Measurements from ENCODE around the gene NTSR2.
"Not testable (repeated sequence)": the region's sequence is repeated elsewhere in the genome, so short reads cannot be mapped to it uniquely, and the experiment has no call there.

The NTSR2 gene

DNA sequence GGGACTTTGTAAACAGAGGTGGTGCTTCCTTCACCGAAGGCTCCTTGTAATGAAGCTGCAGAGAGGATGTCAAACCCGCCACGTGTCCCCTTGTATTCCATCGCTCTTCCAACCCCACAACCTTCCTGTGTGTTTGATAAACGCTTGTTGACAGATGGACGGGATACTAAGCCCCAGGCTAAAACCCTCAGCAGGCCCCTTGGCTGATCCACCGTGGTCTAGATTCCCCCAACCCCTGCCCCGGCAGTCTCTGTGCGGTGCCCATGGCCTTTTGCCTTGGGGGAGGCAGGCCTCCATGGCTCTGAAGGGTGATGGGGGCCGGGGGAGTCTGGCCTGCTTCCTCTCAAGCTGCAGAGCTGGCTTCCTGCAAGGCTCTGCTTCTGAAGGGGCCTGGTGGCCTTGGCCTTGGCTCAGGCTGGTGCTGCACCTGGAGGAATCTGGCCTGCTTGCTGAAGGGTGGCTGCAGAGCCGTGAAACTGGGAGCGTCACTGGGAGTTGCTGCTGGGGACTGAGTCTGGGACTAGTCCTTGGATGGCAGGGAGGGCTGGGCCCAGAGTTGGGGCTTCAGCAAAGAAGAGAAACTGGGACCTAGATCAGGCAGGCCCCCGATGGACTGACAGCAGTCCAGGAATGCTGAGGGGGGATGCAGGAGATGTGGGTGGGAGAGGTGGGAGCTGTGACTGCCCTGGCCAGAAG, 9.6 kb upstream of the NTSR2 start:
- DNase-seq (ENCODE audit: low read depth in 2 of 2): no peak

DNA sequence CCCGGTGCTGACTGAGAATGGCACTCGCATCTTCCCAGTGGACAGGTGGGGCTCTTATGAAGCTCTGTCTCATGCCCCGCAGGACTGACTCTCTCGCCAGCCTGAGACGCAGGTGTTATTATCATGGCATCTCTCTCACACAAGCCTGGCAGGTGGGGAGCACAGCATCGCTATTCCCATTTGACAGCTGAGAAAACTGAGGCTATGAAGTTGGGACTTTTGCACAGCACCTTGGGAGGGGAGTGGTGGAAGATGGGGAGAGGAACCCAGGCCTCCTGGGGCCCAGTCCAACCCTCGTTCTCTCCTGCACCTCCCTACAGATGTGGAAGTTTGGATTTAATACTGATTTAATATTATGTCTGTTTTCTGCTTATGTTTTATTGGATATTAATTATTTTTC, 9.0 kb upstream of the NTSR2 start:
- no peak for DNase-seq (ENCODE audit: low read depth in 2 of 2)

DNA sequence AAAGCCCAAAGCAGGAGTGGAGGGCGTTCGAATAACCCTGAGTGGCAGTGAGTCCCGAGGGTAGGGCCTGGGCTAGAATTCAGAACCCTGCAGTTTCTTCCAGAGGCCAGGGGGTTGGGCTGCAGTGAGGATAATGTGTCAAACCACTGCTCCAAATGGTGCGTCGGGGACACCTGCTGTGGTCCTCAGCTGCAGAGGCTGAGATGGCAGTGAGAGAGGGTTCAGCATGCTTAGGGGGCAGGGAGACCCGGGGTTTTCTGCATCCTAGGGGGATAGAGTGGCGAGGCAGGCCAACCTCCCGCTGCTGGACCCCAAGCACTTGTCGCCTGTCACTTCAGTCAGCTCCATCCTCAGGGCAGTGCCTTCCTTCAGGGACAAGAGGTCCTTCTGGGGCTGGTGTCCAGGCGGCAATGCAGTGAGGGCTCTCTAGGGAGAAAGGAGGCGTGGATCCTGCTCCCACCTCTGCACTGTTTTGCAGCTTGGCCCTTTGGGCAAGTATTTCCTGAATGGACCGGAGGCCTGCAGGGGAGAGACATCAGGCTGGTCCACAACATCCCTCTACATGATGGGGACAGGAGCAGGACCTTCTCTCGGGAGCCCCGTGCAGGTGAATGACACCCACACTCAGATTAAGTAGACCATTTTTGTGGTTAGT, 8.4 kb upstream of the NTSR2 start:
- no peak for DNase-seq (ENCODE audit: low read depth in 2 of 2)

DNA sequence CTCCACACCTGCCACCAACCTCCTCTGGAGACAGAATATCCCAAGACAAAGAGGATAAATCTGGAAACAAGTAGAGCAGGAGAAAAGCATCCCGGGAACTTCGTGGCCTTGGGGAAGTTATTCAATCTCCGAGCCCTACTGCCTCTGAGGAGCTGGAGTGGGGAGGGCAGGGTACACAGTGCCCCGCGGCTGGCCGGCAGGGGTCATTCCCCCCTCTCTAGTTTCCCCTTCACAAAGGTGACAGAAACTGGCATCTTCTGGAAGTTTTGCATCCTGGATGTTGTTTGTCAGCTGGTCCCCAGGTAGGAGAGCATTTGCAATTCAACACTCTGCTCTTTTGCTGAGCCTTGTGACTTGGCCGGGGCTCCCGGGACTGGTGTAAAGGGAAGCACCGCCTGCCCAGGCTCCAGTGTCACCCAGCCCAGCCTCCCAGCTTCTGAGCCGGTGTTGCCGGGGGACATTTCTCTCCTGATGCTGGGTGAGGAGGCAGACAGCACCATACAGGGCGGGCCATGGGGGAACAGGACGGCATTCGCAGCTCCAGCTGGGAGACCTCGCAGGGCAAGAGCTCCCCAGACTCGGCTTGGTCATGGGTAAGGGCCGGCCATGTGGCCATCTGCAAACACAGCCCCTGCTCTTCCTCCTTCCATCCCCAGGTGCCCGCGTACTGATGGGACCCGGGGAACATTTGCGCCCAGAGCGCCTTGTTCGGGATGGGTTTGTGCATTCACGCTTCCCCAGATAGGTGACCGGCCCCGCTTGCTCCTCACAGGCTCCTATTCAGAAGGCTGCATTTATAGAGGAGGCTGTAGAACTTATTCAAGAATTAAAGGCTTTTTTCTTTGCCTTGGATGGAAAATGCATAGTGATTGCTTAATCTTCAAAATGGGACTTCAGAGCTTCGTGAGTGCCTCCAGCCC, 7.4 kb upstream of the NTSR2 start:
- DNase-seq (ENCODE audit: low read depth in 2 of 2): no peak

DNA sequence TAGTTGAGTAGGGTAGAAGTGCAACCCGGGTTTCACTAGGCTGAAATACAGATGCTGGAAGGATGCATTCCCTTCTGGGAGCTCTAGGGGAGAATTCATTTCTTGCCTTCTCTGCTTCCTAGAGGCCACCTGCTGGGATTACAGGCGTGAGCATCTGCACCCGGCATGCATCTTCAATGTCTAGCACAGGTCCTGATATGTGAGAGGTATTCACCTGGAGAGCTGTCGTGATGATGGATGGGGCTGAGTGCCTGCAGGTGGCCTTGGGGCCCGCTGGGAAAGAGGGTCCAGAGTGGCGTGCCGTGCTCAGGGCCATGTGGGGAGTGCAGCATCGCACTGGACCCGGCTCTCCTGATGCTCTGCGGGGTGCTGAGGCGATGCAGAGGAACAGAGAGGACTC, 6.6 kb upstream of the NTSR2 start:
- DNase-seq (ENCODE audit: low read depth in 2 of 2): no peak

DNA sequence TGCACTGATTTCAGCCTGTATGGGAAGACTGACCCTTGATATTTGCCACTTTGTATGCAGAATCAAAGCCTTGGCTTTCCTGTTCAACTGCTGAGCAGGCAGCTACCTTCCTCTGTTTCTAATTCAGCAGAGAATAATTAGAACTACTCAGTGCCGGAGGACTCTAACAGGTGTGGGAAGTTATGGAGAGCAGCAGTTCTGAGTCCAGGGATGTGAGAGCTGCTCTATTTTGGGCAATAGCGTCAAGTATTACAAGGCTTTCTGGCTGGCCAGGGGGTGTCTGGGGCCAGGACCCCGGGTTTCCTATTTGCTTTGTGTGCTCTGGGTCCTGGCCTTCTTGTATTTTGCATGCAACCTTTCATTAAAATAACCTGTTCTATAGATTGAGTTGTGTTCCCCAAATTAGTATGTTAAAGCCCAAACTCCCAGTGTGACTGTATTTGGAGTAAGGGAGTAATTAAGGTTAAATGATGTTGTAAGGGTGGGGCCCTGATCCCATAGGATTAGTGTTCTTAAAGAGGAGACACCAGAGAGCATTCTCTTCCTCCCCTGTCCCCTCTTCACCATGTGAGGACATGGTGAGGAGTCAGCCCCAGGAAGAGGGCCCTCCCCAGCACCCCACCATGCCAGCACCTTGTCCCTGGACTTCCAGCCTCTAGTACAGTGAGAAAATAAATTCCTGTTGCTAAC, 5.6 kb upstream of the NTSR2 start:
- DNase-seq (ENCODE audit: low read depth in 2 of 2): no peak

DNA sequence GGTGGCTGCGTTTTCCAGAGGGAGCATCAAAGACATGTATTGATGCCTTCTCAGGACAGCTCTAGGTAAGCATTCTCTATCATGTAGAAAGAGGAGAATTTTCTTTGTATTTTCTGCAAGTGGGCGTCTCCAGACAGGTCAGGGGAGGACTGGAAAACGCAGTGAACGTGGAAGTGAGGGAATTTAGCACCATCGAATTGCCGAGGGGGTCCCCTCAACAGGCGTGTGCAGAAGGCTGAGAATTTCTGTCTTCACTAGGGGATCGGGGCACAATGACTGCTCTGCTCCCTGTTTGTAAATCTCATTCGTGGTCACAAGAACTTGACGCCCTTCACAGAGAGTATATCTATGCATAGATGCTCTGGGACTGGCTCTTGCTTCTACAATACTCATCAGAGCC, 5.0 kb upstream of the NTSR2 start:
- no peak for DNase-seq (ENCODE audit: low read depth in 2 of 2)

DNA sequence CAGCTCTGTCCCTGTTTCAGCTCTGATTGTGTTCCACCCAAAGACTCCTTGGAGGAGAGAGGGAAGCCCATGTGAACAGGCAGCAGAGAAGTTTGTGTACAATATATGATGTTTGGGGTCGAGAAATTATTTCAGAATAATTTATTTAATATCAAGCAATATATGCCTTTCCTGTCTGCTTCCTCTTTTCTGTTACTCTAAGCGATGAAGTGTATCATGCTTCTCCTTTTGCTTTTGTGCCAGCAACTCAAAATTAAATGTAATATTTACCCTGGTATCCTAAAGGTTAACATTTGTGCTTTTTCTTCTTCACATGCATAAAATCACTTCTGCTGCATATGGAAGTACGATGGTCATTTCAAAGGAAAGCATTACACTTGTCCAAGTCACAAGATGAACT, 2.4 kb upstream of the NTSR2 start:
- DNase-seq (ENCODE audit: low read depth in 2 of 2): no peak

DNA sequence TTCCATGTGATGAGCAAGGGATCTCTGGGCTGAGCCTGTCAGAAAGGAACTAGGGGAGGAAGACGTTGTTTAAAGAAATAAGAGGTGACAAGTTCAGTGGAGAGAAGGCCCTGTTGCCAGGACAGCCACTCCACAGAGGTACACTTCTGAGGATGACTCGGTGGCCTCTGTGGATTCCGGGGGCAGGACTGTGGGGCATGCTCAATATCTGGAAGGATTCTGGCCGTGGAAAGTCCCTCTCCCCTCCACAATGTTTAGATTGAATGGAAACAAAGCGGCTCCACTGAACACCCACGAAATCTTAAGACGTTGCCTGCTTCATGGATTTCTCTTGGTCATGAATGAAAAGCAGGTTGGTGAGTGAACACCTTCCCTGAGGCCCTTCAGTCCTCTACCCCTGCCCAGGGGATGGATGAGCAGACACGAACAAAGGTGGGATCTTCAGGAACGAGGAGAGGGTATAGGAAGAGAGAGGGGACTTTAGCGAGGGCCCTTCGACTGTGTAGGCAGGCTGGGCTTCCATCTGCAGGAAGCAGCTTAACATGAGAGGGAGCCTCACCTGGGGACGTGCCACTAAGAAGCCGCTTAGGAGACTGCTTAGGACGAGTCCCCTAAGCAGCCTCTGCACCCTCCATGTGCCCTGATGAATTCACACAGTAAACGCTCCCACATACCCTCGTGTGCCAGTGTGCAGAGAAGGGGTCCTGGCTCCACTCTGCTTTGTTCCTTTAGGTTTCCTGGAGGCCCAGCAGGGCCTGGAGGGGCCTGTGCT, 1.9 kb downstream of the NTSR2 start:
- DNase-seq (ENCODE audit: low read depth in 2 of 2): no peak

DNA sequence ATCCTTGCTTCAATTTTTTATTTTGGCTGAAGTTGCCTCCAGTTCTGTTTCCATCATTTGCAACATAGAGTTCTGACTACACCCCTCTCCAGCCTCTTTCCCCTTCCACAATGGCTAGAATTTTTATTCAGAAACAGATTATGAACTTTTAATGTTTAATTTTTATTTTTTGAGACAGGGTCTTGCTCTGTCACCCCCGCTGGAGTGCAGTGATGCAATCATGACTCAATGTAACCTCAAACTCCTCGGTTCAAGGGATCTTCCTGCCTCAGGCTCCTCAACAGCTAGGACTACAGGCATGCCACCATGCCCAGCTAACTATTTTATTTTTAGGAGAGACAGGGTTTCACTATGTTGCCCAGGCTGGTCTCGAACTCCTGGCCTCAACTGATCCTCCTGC, 2.8 kb downstream of the NTSR2 start:
- no peak for DNase-seq (ENCODE audit: low read depth in 2 of 2)

DNA sequence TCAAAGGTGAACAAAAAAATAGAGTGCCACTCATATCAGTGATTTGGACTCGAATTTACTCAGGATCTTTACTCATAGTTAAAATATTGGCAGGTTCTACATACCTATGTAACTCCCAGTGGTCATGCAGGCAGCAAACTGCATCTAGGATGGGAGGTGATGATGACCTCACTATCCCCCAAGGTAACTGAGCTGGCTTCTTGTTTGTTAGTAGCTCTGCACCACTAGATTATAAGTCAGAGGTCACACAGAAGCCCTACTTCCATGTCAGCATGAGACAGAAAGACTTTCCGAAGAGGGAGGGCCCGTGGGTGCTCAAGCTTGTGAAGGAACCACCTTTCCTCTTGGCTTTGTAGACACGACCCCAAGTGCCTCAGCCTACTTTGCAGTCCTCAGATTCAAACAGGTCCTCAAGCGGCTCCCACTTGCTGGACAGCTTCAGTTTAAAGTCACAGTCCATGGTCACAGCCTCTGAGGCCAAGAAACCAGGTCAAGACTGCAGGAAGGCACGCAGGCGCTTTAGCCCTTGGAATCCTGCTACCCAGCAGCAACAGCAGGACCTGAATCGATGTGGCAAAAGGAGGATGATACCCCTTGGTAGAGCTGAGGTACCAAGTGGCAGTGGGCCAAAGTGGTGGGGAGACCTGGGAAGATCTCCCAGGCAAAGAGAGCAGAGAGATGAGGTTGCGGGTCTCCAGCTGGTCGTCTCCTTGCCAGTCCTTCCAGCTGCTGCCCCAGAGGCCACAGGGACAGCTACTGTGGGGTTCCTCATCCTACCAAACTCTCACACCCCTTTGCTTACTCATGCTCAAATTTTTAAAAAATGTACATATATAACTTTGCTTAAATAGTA, 4.3 kb downstream of the NTSR2 start:
- DNase-seq (ENCODE audit: low read depth in 2 of 2): no peak

DNA sequence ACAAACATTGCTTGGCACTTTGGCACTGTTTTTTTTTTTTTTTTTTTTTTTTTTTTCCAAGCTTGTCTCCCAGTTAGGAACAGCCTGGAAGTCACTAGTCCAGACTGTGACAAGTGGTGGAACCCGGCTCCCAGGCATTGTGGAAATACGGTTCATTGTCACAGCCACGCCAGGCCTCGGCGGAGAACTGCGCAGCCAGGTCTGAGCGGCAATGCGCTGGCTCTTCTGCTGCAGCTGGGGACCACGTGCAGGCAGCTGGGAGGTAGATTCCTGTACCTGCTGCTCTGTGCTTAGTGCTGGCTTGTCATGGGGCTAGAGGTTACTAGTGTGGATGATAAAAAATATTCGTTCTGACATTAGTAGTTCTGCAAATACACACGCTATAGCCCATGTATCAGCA, 5.0 kb downstream of the NTSR2 start:
- no peak for DNase-seq (ENCODE audit: low read depth in 2 of 2)

DNA sequence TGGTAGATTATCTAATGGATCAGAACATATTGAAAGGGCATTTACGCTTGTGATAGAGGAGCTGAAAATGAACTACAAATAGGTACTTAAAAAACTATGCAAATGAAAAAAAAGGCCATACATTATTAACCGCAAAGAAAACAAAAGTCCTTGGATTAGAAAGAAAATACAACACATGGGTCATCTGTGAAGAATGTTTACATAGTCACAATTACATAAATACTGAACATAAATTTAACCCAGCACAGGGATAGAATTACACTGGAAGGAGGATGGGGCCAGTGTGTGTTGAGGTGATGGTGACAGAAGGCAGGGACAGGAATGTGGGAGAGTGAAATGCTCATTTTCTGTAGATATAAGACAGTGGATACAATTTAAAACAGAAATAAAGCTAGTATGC, 6.6 kb downstream of the NTSR2 start:
- no peak for DNase-seq (ENCODE audit: low read depth in 2 of 2)

DNA sequence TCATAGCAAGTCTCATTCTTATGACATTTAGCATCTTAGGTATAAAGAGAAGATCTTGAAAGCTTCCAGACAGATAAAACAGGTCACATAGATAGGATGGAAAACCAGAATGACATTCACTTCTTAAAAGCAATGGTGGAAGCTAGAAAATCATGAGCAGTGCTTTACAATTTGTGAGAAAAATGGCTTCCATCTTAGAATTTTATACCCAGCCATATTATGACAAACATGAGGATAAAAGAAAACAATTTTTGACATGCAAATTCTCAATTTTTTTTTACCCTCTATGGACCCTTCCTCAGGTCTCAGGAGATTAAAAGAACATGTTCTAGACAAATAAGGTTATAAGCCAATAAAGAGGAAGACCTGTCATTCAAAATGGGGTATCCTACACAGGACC, 7.1 kb downstream of the NTSR2 start:
- no peak for DNase-seq (ENCODE audit: low read depth in 2 of 2)

DNA sequence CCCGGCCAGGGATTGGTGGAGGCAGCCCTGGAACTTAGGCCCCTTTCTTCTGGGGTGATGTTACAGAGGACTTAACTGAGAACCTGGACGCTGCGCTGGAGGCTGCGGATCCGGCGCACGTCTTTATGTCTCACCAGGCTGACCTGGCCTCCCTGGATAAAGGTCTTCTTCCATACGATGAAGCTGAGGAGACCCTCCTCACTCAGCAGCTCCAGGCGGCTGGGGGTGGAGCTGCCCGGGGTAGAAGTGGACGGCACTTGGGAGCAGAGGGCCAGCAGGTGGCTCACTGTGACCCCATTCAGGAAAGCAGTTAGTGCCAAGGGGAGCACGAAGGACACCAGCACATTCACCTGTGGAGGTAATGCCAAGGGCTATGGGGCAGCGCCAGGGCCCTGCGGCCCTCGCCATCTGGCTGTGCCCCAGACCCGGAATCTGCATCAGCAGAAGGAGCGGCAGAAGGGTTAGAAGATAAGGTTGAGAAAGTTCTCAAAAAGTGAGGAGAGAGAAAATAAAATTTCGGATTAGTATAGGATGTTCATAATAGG, 8.0 kb downstream of the NTSR2 start:
- no peak for DNase-seq (ENCODE audit: low read depth in 2 of 2)

DNA sequence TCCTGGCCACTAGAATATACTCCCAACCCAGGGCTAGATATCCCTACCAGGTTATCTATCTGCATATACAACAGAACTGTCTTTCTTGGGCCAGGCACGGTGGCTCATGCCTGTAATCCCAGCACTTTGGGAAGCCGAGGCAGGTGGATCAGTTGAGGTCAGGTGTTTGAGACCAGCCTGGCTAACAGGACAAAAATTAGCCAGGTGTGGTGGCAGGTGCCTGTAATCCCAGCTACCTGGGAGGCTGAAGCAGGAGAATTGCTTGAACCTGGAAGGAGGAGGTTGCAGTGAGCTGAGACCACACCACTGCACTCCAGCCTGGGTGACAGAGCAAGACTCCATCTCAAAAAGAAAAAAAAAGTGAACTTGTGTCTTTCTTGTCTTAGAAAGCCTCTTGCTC, 9.6 kb downstream of the NTSR2 start:
- not testable (repeated sequence) for DNase-seq (ENCODE audit: low read depth in 2 of 2)

DNA sequence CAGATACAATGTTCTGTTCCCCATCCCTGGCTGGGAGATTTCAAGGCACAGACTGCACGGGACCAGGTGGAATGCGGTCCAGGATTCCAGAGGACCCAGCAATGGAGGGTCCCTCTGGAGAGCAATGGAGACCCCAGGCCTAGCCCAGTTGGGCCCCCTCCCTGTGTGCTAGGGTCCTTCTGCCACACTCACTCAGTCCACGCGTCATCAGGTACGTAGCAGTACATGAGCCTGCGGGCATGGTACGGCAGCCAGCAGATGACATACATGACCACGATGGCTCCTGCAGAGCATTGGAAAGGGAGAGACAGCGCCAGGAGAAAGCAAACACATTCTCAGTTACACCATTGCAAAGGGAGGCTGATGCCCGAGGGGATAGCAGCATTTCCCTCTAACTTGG, 10.1 kb downstream of the NTSR2 start:
- no peak for DNase-seq (ENCODE audit: low read depth in 2 of 2)

DNA sequence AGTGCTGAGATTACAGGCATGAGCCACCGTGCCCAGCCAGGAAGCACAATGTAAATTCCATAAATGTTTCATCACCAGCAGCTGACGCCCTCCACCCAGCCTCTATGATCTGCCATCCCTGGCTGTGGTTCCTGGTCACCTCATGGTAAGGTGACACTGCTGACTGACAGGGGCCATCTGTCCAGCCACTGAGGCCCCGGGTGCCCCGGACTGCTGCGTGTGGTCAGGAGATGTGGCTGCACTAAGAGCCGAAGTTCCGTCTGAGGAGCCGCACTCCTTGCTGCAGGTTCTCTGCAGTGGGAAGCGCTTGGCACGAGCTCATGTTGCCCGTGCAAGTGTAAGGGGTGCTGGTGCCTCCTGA, 10.9 kb downstream of the NTSR2 start:
- no peak for DNase-seq (ENCODE audit: low read depth in 2 of 2)

DNA sequence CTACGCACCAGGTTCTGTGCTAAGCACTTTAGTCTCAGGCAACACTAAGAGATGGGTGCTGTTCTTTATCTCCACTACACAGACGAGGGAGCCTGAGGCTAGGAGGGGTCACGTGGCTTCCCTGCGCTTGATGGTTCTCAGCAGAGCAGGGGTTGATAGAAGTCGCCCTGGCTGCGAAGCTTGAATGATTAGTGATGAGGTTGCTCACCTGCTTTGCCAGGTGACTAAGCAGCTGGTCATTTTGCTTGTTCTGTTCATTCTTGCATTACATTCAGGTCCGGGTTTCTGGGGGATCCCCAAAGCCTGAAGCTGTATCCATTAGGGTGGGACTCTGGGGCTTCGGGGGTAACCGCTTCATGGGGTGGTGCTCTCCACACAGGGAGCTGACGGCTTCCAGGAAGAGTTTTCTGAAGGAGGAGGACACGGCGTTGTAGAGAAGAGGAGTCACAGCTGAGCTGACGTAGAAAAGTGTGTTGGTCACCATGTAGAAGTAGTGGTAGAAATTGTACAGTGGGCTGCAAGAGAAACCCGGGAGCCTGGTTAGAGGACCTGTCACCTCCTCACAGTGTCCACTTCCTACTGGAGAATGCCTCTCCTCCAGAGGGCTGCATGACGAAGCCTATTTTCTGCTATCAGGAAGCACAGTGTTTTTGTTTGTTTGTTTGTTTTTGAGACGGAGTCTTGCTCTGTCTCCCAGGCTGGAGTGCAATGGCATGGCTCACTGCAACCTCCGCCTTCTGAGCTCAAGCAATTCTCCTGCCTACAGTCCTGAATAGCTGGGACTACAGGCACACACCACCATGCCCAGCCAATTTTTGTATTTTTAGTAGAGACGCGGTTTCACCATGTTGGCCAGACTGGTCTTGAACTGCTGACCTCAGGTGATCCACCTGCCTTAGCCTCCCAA, 11.5 kb downstream of the NTSR2 start:
- DNase-seq (ENCODE audit: low read depth in 2 of 2): no peak

All from stimulated activated CD8-positive, alpha-beta memory T cell treated with anti-CD3 and anti-CD28 coated beads, Interleukin-15, amount 100 ng/mL, for 4 hours (primary cell).